ENCODE results near the gene C5orf52.

- TF ChIP-seq, protein P1, sequence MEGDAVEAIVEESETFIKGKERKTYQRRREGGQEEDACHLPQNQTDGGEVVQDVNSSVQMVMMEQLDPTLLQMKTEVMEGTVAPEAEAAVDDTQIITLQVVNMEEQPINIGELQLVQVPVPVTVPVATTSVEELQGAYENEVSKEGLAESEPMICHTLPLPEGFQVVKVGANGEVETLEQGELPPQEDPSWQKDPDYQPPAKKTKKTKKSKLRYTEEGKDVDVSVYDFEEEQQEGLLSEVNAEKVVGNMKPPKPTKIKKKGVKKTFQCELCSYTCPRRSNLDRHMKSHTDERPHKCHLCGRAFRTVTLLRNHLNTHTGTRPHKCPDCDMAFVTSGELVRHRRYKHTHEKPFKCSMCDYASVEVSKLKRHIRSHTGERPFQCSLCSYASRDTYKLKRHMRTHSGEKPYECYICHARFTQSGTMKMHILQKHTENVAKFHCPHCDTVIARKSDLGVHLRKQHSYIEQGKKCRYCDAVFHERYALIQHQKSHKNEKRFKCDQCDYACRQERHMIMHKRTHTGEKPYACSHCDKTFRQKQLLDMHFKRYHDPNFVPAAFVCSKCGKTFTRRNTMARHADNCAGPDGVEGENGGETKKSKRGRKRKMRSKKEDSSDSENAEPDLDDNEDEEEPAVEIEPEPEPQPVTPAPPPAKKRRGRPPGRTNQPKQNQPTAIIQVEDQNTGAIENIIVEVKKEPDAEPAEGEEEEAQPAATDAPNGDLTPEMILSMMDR (IDR thresholded peaks at IDR 0.05): no peak
- no peak for TF ChIP-seq POLR2A (IDR thresholded peaks at IDR 0.05)
These were observed 42.7 kb downstream of the C5orf52 start for GRCh38 chr5:157713830-157714595.

All from uterus (tissue), 2 donors.